GM15510 (cell line): ENCODE results near the gene DERL3.

Source experiments
- POLR2A ChIP-seq: IDR thresholded peaks from 3 replicates; pipeline ENCODE4 v1.6.1; 2011; ENCODE audit warnings: borderline replicate concordance; ENCODE audit not compliant: insufficient read length; ENCODE audit errors: extremely low read depth

Gene DERL3

GRCh38 chr22:23849009-23850006 lies 10.5 kb upstream of the DERL3 start:
- no peak for TF ChIP-seq POLR2A

GRCh38 chr22:23847991-23848864 lies 9.4 kb upstream of the DERL3 start:
- TF ChIP-seq POLR2A: no peak

DNA sequence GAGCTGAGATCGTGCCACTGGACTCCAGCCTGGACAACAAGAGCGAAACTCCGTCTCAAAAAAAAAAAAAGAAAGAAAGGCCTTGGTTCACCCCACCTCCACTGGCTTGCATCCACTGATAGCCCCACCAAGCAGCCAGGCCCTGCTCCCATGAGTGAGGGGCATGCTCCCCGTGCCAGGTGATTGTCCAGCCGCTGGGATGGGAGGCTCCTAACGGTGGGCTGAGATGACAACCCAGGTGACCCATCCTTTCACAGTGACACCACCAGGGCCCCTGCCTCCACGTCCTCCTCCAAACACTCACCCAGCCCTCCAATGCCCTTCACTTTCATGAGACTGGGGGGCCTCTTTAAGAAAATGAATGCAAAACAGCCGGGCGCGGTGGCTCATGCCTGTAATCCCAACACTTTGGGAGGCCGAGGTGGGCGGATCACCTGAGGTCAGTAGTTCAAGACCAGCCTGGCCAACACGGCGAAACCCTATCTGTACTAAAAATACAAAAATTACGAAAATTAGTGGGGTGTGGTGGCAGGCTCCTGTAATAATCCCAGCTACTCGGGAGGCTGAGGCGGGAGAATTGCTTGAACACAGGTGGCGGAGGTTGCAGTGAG lies 8.6 kb upstream of the DERL3 start:
- no peak for TF ChIP-seq POLR2A

DNA sequence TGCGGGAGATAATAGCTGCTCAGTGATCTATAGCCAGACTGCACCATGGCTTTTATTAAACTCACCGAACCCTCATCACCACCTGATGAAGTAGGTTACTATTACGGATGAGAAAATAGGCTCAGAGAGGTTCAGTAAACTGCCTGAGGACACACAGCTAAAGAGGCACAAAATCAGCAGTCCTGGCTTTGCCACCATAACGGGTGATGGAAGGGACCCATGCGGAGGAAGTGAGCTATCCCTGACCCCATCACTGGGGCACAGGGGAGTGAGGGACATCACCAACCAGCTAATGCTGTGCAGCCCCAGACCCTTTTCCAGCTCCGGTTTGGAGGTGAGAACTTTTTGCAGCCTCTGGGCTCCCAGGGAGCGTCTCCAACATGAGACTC lies 7.3 kb upstream of the DERL3 start:
- no peak for TF ChIP-seq POLR2A

DNA sequence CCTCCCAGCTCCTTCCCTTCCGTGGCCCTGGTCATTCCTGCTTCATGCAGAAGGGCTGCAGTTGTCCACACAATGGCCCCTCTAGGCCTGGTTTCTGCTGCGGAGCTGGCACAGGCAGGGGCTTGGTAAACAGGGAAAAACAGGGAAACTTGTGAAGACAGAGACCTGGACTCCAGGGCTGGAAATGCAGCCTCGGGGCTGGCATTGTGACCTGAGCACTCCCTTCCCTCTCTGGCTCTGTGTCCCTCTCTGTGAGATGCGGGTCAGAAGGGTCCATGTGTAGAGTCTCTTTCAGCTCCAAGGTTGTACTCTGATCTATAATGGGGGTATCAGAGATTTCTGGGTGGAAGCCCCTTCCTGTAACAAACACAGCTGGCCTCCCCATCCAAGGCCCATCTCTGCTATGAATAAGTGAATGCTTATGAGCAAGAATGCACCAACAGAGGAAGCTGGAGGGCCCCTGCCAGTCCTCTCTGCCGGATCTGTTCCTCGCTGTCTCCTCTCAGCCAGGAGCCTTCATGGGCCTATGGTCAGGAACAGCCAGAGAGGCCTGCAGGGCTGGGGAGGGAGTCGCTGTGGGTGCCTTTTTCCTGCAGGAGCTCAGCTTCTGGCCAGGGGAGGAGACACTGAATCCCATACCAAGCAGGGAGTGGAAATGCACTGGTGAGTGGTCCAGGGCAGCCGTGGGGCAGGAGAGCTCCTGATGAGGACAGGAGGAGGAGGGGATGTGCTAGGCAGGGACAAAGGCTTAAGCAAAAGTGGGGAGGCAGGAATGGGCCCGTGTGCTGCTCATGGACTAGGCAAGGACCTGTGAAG lies 6.7 kb upstream of the DERL3 start:
- no peak for TF ChIP-seq POLR2A

- TF ChIP-seq POLR2A: no peak
Measured at GRCh38 chr22:23844739-23845202, 6.0 kb upstream of the DERL3 start.

DNA sequence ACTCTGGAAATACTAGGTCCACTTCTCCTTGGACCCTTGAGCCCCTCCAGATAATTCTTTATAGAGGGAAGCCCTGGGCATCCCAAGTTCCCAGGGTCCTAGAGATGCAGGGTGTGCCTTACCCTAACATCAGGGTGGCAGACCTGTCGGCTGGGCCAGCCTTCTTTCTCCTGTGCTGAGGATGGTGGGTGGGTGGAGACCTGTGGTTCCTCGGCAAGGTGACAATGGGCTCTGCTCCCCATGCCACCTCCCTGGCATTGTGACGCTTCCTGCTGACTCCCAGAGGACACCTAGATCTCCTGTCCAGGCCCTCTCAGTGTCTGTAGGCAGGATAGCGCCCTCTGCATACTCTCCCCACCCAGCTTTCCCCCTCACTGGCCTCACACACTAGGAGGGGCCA lies 3.8 kb upstream of the DERL3 start:
- TF ChIP-seq POLR2A: no peak

DNA sequence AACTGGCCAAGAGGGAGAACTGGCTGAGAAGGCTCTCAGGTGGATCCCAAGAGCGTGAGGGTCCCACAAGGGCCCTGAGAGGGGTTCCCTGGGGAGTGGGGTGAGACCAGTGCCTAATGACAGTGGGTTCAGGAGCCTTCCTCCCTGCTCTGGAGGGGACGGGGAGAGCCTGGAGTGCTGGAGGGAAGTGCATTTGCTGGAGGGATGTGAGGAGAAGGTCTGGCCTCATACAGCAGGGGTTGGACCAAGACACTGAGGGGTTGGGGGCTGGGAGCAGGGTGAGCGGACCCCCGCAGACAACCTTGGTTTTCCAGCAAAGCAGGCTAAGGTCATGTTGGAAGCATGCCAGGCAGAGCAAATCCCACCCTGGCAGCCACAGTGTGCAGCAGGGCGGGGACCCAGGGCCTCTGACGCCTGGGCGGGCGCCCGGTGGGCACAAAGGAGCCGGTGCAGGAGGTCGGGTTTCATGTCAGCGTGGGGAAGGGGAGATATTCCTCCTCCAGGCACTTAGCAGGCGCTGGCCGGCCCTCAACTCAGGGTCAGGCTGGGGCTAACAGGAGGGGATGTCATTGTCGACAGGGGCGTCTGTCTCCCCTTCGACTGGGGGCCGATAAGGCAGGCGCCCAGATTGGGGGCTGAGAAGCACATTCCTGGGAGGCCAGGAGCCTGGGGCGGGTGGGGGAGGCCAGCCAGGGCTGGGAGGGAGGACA lies 3.1 kb upstream of the DERL3 start:
- no peak for TF ChIP-seq POLR2A

- TF ChIP-seq POLR2A: no peak
Measured at GRCh38 chr22:23841292-23841691, 2.5 kb upstream of the DERL3 start.

GRCh38 chr22:23840026-23840425 lies 1.2 kb upstream of the DERL3 start:
- no peak for TF ChIP-seq POLR2A

DNA sequence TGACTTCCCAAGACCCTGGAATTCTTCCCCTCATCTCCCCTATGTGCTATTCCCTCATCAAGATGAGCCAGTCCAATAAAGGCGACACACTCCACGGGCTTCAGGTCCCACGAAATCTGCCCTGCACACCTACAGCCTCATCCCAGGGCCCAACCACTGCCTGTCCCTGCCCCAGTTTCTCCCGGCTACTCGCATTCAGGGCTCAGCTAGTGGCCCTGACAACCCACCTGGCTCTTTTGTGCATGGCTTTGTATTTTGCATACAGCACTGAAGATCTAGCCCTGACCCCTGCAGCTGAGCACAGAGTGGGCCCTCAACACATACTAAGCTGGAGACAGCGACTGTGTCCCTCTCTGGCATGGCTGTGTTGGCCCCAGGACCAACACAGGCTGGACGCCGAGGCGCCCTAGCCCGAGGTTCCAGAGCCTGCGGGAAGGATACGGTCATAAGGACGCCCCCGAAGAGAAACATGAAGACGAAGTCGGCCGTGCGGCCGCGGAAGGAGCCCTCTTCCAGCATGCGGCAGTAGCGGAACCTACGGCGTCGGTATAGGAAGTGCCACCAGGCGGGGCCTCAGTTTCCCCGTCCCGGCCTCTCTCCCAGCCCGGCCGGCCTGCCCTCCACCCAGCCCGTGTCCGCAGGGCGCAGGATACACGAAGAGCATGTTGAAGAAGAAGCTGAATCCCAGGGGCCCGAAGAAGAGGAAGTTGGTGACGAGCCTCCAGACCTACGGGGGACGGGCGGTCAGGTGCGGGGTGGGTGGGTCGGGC lies 710 bp downstream of the DERL3 start:
- no peak for TF ChIP-seq POLR2A

DNA sequence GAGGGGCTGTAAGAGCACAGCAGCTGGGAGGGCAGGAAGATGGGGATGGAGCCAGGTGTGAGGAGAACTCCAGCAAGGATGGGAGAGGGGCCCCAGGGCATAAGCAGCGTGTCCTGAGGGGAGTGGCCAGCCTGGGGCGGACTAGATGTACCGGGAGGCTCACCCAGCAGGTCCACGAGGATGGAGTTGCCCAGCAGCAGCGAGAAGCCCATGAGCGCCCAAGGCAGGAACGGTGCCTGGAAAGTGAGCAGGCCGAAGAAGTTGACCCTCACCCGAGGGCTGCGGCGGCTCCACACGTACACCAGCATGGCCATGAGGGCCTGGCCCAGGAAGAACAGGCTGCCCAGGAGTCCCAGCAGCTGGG lies 1.3 kb downstream of the DERL3 start:
- TF ChIP-seq POLR2A: no peak

DNA sequence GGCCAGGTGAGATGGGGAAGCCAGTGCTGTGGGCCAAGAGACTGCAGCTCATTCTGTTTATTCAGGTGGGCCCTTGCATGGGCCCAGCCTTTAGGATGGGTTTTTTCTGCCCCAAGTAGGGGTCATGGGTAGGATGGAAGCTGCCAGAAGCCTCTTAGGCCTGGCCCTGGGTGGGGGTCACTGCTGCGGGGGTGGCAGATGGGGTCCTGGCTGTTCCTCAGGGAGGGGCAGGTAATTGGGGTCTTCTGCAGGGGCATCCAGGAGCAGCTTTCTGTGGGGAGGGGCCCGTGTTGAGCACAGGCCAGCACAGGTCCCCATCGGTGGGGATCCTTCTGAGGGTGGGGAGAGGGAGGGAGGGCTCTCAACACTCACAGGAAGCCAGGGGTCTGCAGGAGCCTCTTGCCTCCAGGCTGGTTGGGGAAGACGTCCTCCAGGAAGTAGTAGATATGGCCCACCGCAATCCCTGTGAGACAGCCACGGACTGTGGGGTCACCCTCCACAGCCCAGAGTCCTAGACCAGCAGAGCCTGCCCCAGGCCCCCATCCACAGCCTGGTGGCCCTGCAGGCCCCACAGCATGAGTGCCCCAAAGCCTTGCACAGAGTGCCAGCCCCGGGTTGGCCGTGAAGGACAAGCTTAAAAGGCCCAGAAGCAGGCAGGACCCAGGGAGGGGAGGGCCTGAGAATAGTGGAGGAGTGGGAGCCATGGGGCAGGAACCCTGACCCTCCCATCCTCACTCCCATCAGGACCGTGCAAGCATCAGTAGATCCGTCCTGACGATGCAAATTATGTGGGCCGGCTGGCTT lies 1.9 kb downstream of the DERL3 start:
- no peak for TF ChIP-seq POLR2A

DNA sequence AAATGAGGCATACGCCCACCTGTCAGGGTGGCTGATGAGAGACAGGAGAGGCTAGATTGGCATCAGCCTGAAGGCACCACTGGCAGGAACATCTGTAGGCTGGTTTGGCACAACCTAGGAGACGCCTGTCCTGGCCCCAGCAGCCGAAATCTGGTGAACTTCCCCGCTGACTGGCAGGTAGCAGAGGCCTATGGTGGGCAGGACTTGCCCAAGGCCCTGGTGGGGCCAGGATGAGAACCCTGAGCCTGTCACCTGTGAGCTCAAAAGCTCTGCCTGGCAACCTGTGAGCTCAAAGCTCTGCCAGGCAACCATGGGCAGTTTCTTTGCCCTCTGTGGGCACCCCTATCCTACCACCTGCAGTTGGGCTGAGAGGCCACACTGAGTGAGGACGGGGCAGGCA lies 2.5 kb downstream of the DERL3 start:
- TF ChIP-seq POLR2A: no peak
